Upper lobe of right lung (tissue), 1 donor: ENCODE data around the gene GTPBP1. TPM values are rescaled to one million over a fixed set of nuclear protein-coding genes. Genes with fewer than 3 reads are reported as not detected.

Experiments used
- ATAC-seq: fragments of 200-7000 bp; cut with Tn5 transposase; one replicate; pipeline ENCODE4 v1.9.1; 2020; ENCODE audit warnings: mild to moderate bottlenecking, moderate library complexity
- DNase-seq: peaks from one replicate; pipeline ENCODE4 v3.0.0-alpha.2; 2020
- H3K27ac ChIP-seq: fragments of 200-600 bp; one replicate; pipeline ENCODE4 v1.8.0; 2022
- H3K27me3 ChIP-seq: fragments of 200-600 bp; one replicate; pipeline ENCODE4 v1.8.0; 2022; ENCODE audit warnings: mild to moderate bottlenecking
- H3K36me3 ChIP-seq: fragments of 200-600 bp; one replicate; pipeline ENCODE4 v1.8.0; 2022
- H3K4me1 ChIP-seq: fragments of 200-600 bp; one replicate; pipeline ENCODE4 v1.8.0; 2022
- H3K4me3 ChIP-seq: fragments of 200-600 bp; one replicate; pipeline ENCODE4 v1.8.0; 2022; ENCODE audit warnings: mild to moderate bottlenecking
- H3K9me3 ChIP-seq: fragments of 200-600 bp; one replicate; pipeline ENCODE4 v1.8.0; 2022
- CTCF ChIP-seq: fragments of 200-600 bp; IDR thresholded peaks from one replicate; pipeline ENCODE4 v1.8.0; 2022; ENCODE audit warnings: antibody characterized with exemption
- intact Hi-C: fragments of 100-400 bp; cut with DNase I; formaldehyde crosslinking; loops from one replicate; pipeline ENCODE4 v1.11.0; 2022
- total RNA-seq: library from RNA; stranded (reverse); fragmentation: NEBNext Ultra II Directional; extraction: Animal tissue kit (Norgen Biotek cat#: 25700); gene quantifications from one replicate; pipeline ENCODE4 v1.2.1, GENCODE V29; 2021
- donor health status: DM: no; HTN: yes; CAD: no; lungs with severe emphysema.

Gene GTPBP1
- total RNA-seq, 1 donor from 2014 or later = 72.5 TPM

GRCh38 chr22:38724176-38724575, 18.4 kb downstream of the GTPBP1 start:
- Histone ChIP-seq H3K27me3 (no peaks in the 10 kb centered on the region), H3K9me3 (no peaks in the 10 kb centered on the region), H3K36me3 (peaks cover 91% of the 10 kb centered on the region), H3K27ac (no peak overlapping the region), H3K4me1 (no peaks in the 10 kb centered on the region), H3K4me3 (no peak overlapping the region)
- no peak for ATAC-seq
- DNase-seq = no peak
- TF ChIP-seq CTCF = no peak
- intact Hi-C loops = no loop called here

GRCh38 chr22:38724926-38725571, 19.3 kb downstream of the GTPBP1 start:
- intact Hi-C loops = no loop called here
- DNase-seq (no peak), ATAC-seq (peak; percentile 45)
- H3K27me3 ChIP-seq = no peaks in the 10 kb centered on the region
- no peak overlapping the region for H3K4me3 ChIP-seq
- H3K36me3 ChIP-seq = peaks cover 99% of the 10 kb centered on the region
- peak; percentile 34 for TF ChIP-seq CTCF
- H3K9me3 ChIP-seq = no peaks in the 10 kb centered on the region
- no peaks in the 10 kb centered on the region for H3K4me1 ChIP-seq
- H3K27ac ChIP-seq = no peak overlapping the region

- H3K27ac ChIP-seq = no peak overlapping the region
- peaks cover 99% of the 10 kb centered on the region for H3K36me3 ChIP-seq
- no peak for TF ChIP-seq CTCF
- H3K4me1 ChIP-seq = no peaks in the 10 kb centered on the region
- H3K4me3 ChIP-seq = no peak overlapping the region
- H3K9me3 ChIP-seq = no peaks in the 10 kb centered on the region
- no peaks in the 10 kb centered on the region for H3K27me3 ChIP-seq
- intact Hi-C loops = no loop called here
- ATAC-seq (no peak), DNase-seq (no peak)
Observed at GRCh38 chr22:38725900-38726655, 20.3 kb downstream of the GTPBP1 start.

- intact Hi-C loops = no loop called here
- Histone ChIP-seq H3K27ac (no peak overlapping the region), H3K4me1 (no peaks in the 10 kb centered on the region), H3K4me3 (no peak overlapping the region), H3K36me3 (peaks cover 94% of the 10 kb centered on the region), H3K9me3 (no peaks in the 10 kb centered on the region), H3K27me3 (no peaks in the 10 kb centered on the region)
- no peak for ATAC-seq
- no peak for DNase-seq
- TF ChIP-seq CTCF = no peak
Observed at GRCh38 chr22:38727123-38727522, 21.4 kb downstream of the GTPBP1 start.

GRCh38 chr22:38727530-38728451, 22.0 kb downstream of the GTPBP1 start:
- Histone ChIP-seq H3K36me3 (peaks cover 92% of the 10 kb centered on the region), H3K27ac (no peak overlapping the region), H3K27me3 (no peaks in the 10 kb centered on the region), H3K4me3 (no peak overlapping the region), H3K4me1 (peaks cover under 1% of the 10 kb centered on the region), H3K9me3 (no peaks in the 10 kb centered on the region)
- TF ChIP-seq CTCF = no peak
- intact Hi-C loops = no loop called here
- no peak for ATAC-seq
- DNase-seq = no peak
